GM04503 (cell line): ENCODE measurements around the gene CTF1.
"Not testable (repeated sequence)": the region's sequence is repeated elsewhere in the genome, so short reads cannot be mapped to it uniquely, and the experiment has no call there.

Source experiments
- DNase-seq: peaks from one replicate; pipeline ENCODE4 v3.0.0-alpha.2; 2012; ENCODE audit warnings: low read depth

CTF1 gene

DNA sequence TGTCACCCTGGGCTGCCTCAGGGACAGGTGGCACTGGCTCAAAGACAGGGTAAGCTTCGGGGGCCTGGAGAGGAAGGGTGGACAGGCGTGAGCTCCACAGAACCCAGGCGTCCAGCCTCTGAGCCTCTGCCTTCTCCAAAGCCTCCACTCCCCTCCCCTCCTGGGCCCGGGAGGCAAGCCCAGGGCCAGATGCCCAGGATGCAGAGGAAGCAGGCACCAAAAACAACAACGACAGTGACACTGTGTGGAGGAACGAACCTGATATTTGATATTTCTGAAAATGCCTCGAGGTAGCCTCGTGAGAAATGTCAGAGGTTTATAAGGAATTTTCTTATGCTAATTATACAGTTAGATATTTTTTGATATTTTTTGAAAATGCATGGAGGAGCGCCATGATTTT, 8.5 kb upstream of the CTF1 start:
- DNase-seq, result no peak

- no peak for DNase-seq
Measured at GRCh38 chr16:30888856-30889499, 7.4 kb upstream of the CTF1 start.

- no peak for DNase-seq
Measured at GRCh38 chr16:30889721-30890120, 6.7 kb upstream of the CTF1 start.

DNA sequence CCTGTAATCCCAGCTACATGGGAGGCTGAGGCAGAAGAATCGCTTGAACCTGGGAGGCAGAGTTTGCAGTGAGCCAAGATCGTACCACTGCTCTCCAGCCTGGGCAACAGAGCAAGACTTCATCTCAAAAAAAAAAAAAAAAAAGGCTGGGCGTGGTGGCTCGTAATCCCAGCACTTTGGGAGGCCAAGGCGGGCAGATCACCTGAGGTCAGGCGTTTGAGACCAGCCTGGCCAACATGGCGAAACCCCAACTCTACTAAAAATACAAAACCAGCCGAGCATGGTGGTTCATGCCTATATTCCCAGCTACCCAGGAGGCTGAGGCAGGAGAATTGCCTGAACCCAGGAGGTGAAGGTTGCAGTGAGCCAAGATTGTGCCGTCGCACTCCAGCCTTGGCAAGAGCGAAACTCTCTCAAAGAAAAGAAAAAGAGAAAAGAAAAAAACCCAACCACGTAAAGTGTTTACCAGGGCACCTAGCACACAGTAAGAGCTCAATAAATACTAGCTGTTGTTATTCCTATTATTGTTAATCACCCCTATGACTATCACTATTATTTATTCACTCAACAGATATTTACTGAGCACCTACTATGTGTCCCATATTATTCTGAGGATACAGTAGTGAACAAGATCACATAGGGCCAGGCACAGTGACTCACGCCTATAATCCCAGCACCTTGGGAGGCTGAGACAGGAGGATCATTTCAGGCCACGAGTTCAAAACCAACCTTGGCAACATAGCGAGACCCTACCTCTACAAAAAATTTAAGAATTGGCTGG, 5.2 kb upstream of the CTF1 start:
- DNase-seq, result not testable (repeated sequence)

DNA sequence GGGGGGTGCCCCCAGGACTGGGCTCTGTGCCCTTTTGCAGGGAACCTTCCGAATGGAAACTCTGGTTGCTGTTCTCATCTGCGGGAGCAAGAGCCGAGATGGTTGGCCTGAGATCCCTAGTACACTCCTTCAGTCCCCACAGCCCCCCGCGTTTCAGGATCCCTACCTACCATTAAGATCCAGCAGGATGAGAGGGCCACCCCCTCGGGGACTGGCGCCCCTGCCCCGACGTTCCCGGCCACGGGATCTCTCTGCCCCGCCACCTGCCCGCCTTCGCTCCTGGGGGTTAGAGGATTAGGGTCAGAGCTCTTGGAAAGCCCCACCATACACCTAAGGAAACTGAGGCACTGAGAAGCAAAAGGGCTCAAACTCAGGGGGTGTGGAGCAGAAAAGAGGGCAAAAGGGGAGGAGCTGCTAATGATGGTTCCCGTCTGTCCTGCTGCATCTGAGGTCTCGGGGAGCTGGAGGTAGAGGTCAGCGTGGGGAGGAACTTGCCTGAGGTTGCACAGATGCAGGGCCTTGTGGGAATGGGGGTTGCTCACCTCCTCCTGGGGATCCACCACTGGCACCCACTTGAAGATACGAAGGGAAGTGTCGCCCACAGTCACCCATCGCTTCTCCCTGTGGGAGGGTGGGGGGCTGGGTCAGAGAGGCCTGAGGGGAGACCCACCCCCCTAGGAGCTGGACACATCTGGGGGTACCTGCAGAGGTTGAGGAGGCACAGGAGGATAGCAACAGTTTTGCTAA, 3.6 kb upstream of the CTF1 start:
- DNase-seq, result no peak

DNA sequence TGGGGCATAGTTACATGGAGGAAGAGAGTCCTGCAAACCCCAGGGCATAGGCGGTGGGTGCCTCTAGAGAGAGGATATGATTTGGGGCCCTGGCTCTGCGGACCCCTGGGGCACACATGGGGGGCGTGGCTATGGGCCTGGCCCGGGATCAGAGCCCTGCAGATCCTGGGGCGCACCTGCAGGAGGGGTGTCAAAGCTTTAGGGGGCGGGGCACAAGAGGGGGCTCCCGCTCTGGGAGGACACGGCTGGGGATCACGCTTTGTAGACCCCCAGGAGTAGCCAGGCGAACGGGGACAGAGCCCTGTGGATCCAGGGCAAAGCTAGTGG, 3.0 kb upstream of the CTF1 start:
- no peak for DNase-seq

GRCh38 chr16:30893744-30894539, 2.5 kb upstream of the CTF1 start, which contains the start of gene BCL7C:
Gene BCL7C (minus strand): TSS chr16:30894077. CDS start chr16:30893944, 133 bp downstream.
- DNase-seq, result peak; percentile 35

GRCh38 chr16:30894540-30895368, 1.7 kb upstream of the CTF1 start:
- DNase-seq, result no peak

DNA sequence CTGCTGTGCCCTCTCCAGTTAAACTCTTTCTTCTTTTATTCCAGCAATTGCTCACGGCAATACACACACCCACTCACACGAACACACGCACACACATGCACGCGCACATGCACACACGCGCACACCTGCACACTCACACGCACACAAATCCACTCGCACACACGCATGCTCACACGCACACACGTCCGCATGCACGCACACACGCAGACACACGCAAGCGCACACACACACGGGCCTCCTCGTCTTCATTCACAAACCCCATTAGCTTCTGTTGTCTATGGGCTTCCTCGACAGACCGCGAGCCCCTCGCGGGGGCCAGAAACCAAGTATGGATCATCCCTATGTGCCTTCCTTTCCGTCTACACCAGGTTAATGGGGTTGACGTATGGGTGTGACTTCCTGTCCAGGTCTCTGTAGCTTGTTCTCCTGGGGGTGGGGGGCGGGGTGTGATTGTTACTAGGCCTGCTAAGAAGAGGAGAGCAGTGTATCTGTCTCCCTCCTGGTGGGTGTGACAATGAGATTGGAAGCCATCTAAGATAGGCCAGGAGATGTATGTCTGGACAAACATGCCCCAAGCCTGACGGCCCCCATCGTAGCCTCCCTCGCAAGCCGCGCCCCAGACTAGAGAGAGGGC, 670 bp upstream of the CTF1 start:
- DNase-seq, result peak; percentile 34

DNA sequence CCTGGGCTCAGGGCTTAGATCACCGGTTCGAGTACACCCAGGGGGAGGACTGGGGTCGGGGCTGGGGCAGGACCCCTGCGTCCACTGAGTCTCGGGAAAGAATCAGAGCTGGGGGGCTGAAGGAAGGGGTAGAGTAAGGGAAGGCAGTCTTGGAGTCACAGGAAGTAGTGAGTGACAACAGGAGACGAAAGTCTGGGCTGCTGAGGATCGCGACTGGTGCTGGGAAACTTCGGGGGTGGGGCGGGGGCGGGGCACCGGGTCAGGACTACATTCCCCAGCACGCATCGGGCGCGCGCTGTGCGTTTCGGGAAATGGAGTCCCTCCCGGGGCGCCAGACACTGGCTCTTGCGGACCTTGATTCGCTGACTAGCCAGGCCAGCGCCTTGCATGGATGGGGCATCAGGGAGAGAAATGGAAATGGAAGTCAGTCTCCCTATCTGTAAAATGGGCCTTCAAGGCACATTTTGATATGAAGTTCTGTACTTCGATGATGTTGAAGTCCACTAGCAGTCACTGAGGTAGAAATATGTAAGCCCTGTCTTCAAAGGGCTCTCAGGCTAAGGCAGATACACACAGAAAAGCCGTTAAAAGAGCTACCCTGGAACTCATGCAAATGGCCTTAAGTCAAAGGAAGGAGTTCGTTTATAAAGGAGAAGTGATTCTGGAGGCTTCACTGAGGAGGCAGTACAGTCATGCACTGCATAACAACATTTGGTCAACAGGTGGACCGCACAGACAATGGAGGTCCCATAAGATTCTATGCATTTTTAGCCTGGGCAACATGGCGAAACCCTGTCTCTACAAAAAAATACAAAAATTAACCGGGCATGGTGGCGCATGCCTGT, 697 bp downstream of the CTF1 start:
- DNase-seq, result peak; percentile 61

GRCh38 chr16:30899794-30900193, 3.4 kb downstream of the CTF1 start:
- no peak for DNase-seq

DNA sequence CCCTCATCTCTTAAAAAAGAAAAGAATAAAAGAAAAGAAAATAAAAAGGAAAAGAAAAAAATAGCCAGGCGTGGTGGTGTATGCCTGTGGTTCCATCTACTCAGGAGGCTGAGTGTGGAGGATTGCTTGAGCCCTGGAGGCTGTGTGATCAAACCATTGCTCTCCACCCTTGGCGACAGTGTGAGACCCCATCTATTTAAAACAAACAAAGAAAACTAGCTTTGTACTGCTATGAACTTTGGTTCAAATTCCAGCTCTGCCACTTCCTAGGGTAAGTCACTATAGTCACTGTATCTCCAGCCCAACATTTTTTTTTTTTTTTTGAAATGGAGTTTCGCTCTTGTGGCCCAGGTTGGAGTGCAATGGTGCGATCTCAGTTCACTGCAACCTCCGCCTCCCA, 4.2 kb downstream of the CTF1 start:
- DNase-seq, result no peak

DNA sequence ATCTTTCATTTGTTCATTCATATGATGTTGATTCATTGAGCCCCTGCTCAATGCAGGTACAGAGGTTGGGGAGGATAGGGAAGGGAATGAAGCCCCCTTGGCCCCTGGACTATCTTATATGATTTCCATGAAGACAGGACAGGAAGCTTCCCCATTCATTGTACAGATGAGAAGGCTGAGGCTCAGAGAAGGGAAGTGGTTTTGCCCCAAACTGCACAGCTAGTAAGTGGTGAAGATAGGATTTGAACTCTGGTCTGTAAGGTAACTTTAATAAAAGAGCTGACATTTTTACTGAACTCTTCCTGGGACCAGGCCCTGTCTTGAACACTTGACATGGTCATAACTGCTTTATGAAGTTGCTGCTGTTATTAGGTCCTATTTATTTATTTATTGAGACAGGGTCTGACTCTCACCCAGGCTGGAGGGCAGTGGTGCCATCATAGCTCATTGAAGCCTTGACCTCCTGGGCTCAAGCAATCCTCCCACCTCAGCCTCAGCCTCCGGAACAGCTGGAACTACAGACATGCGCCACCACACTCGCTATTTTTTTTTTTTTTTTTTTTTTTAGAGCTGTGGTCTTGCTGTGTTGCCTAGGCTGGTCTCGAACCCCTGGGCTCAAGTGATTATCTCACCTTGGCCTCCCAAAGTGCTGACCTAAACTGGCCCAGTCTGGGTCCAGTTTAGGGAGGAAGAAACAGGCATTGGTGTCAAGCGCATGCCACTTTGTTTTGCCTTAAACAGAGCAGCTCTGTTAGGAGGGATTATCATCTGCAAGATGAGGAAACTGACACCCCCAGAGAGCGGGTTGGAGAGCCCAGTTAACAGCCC, 5.0 kb downstream of the CTF1 start:
- no peak for DNase-seq

GRCh38 chr16:30902029-30902972, 5.9 kb downstream of the CTF1 start:
- DNase-seq, result no peak

DNA sequence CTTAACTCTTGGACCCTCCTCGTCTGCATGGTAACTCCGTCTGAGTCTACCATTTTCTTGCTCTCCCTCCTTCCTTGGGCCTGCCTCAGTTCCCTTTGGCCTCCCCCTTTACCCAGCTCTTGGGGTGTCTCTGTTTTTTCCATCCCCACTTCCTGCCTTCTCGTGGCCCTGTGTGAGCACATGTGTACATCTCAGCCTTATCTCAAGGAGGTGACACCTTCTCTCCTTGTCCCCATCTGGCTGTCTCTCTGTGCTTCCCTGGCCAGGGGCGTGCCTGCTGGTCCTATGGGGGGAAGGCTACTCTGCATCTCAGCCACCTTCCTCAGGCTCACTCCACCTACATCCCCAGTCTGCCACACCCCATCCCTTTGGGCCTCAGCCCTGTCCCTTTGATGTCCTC, 6.6 kb downstream of the CTF1 start:
- DNase-seq, result no peak

DNA sequence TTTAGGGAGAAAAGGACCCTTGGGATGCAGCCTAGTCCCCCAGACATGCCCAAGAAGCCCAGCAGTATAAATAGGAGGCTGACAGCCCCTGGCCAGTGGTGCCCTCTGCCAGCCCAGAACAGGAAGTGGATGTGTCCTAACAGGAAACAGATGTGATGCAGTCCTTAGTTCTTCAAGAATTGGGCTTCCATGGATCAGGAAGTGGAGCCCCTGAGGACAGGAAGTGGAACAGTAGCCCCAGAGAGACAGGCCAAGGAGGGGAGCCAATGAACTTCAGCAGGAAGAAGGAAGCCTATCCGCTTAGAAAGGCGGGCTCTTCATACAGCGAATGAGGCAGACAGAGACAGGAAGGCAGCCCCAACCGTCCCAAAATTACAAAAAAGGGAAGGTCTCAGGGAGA, 7.2 kb downstream of the CTF1 start:
- DNase-seq, result no peak

DNA sequence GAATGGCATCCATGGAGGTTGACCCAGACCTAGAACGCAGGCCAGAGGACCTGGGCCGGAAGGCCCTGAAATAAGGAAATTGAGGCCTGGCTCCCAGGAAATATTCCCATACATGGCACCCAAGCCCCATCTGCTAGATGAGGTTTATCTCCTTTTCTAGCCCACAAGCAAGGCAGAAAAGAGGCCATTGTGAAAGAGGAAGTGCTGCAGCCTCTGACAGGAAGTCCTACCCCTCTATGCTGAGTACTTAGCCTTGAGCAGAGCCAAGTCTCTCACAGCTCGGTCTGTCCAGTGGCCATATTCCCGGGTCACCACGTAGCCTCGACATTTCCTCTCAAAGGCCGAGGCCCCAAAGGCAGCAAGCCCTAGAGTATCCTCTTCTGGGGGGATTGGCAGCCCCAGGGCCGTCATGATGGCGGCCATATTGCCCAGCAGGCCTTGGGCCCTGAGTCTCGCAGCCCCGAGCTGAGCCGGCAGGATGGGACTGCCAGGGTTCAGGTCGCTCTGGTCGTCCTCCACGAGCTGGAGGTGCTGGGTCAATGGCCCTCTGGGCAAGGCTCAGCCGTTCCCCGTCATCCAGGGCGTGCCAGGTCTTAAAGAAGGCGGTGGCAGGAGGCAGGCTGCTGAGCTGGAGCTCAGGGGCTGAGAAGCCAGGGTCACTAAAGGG, 7.8 kb downstream of the CTF1 start:
- DNase-seq, result no peak
